Neuronal stem cell (in vitro differentiated cells): Measurements from ENCODE around the gene TERB2.
"Not testable (repeated sequence)": the region's sequence is repeated elsewhere in the genome, so short reads cannot be mapped to it uniquely, and the experiment has no call there.

Source experiments
- DNase-seq: peaks from one replicate; pipeline ENCODE4 v3.0.0-alpha.2; 2013; ENCODE audit warnings: low spot score
- H2AFZ ChIP-seq: one replicate; pipeline ENCODE4 v1.6.1; 2013; ENCODE audit warnings: mild to moderate bottlenecking, low read length, inconsistent platforms
- H2AK5ac ChIP-seq: 2 replicates; pipeline ENCODE4 v1.6.1; 2013; ENCODE audit warnings: low read depth, mild to moderate bottlenecking, inconsistent platforms, low read length, moderate library complexity, mixed read lengths
- H2BK120ac ChIP-seq: 2 replicates; pipeline ENCODE4 v1.6.1; 2013; ENCODE audit warnings: low read depth, mild to moderate bottlenecking, inconsistent platforms, low read length, moderate library complexity, mixed read lengths
- H2BK12ac ChIP-seq: one replicate; pipeline ENCODE4 v1.6.1; 2013; ENCODE audit warnings: low read length, inconsistent platforms
- H2BK15ac ChIP-seq: 2 replicates; pipeline ENCODE4 v1.6.1; 2013; ENCODE audit warnings: mild to moderate bottlenecking, low read length, inconsistent platforms, mixed read lengths
- H2BK5ac ChIP-seq: one replicate; pipeline ENCODE4 v1.6.1; 2013; ENCODE audit warnings: inconsistent platforms, mild to moderate bottlenecking, low read length, moderate library complexity
- H3K14ac ChIP-seq: one replicate; pipeline ENCODE4 v1.6.1; 2013; ENCODE audit warnings: low read length, inconsistent platforms
- H3K18ac ChIP-seq: 2 replicates; pipeline ENCODE4 v1.6.1; 2013; ENCODE audit warnings: low read length, inconsistent platforms
- H3K23ac ChIP-seq: 2 replicates; pipeline ENCODE4 v1.6.1; 2013; ENCODE audit warnings: low read depth, mild to moderate bottlenecking, mixed read lengths, low read length, inconsistent platforms; ENCODE audit not compliant: poor library complexity
- H3K27ac ChIP-seq: replicated peaks from 3 replicates; pipeline ENCODE4 v1.5.1; 2013; ENCODE audit warnings: low read length, inconsistent platforms
- H3K27me3 ChIP-seq, 3 experiments: 2 replicates each; pipeline ENCODE4 v1.6.1; 2013; ENCODE audit warnings: low read length in 3 of 3, mild to moderate bottlenecking in 2 of 3, inconsistent platforms in 1 of 3, low read depth in 1 of 3, mixed read lengths in 1 of 3, moderate library complexity in 1 of 3; ENCODE audit not compliant: control insufficient read depth in 3 of 3, insufficient read depth in 3 of 3
- H3K36me3 ChIP-seq, 2 donors: replicated peaks in 1 of 2; 2 replicates each; pipeline ENCODE4 v1.6.1; 2013; ENCODE audit warnings: low read length in 2 of 2; ENCODE audit not compliant: control insufficient read depth in 2 of 2, insufficient read depth in 2 of 2
- H3K4ac ChIP-seq: 2 replicates; pipeline ENCODE4 v1.6.1; 2013; ENCODE audit warnings: inconsistent platforms, mild to moderate bottlenecking, low read length, moderate library complexity
- H3K4me1 ChIP-seq, 2 donors: 1 replicate in 1 of 2; 2 replicates in 1 of 2; pipeline ENCODE4 v1.6.1; 2013; ENCODE audit warnings: low read length in 2 of 2, low read depth in 1 of 2; ENCODE audit not compliant: control insufficient read depth in 2 of 2, insufficient read depth in 1 of 2
- H3K4me2 ChIP-seq: one replicate; pipeline ENCODE4 v1.6.1; 2013; ENCODE audit warnings: mild to moderate bottlenecking, low read length, inconsistent platforms; ENCODE audit not compliant: insufficient read depth, poor library complexity, severe bottlenecking
- H3K4me3 ChIP-seq, 2 donors: 2 replicates each; pipeline ENCODE4 v1.5.1; 2013; ENCODE audit warnings: low read length in 2 of 2, mild to moderate bottlenecking in 2 of 2, inconsistent platforms in 1 of 2, moderate library complexity in 1 of 2
- H3K79me1 ChIP-seq: one replicate; pipeline ENCODE4 v1.6.1; 2013; ENCODE audit warnings: low read depth, mild to moderate bottlenecking, inconsistent platforms, low read length, moderate library complexity
- H3K9ac ChIP-seq: one replicate; pipeline ENCODE4 v1.6.1; 2013; ENCODE audit warnings: mild to moderate bottlenecking, low read depth, low read length, inconsistent platforms; ENCODE audit not compliant: poor library complexity
- H3K9me3 ChIP-seq, 2 donors: replicated peaks in 1 of 2; 2 replicates each; pipeline versions ENCODE3 to v1.6.1; 2013; ENCODE audit warnings: low read length in 2 of 2, mild to moderate bottlenecking in 2 of 2, inconsistent platforms in 1 of 2, low read depth in 1 of 2, mixed read lengths in 1 of 2, moderate library complexity in 1 of 2; ENCODE audit not compliant: control insufficient read depth in 2 of 2, insufficient read depth in 1 of 2
- H4K8ac ChIP-seq: one replicate; pipeline ENCODE4 v1.6.1; 2013; ENCODE audit warnings: low read depth, mild to moderate bottlenecking, inconsistent platforms, low read length, moderate library complexity
- H4K91ac ChIP-seq: one replicate; pipeline ENCODE4 v1.6.1; 2013; ENCODE audit warnings: low read length, low read depth, mild to moderate bottlenecking, inconsistent platforms; ENCODE audit not compliant: poor library complexity
- WGBS, 2 donors: extraction: QIAGEN DNeasy Blood & Tissue Kit; methylation state at CpG; one replicate each; pipeline ENCODE4 v1.1.7; 2013; ENCODE audit warnings: missing lambda C conversion rate in 2 of 2, mixed read lengths in 1 of 2; ENCODE audit not compliant: insufficient read length in 2 of 2, insufficient replicate concordance in 1 of 2; ENCODE audit errors: extremely low coverage in 2 of 2; 5-methylcytosine and 5-hydroxymethylcytosine counted together

Gene TERB2

GRCh38 chr15:44999105-44999504, 42.6 kb downstream of the TERB2 start:
- H2BK120ac ChIP-seq = no peak overlapping the region
- no peaks in the 10 kb centered on the region for H3K27me3 ChIP-seq
- H2BK15ac ChIP-seq = no peak overlapping the region
- no peaks in the 10 kb centered on the region for H3K9me3 ChIP-seq
- no peak overlapping the region for H3K4me2 ChIP-seq
- H3K36me3 ChIP-seq = no peaks in the 10 kb centered on the region
- no peak overlapping the region for H4K8ac ChIP-seq
- H3K4me1 ChIP-seq = no peaks in the 10 kb centered on the region
- H2BK12ac ChIP-seq = no peak overlapping the region
- no peak overlapping the region for H3K9ac ChIP-seq
- H2BK5ac ChIP-seq = no peak overlapping the region
- no CpG with 5 or more reads among the region's 2 CpGs for WGBS, 2 donors
- no peak overlapping the region for H3K4me3 ChIP-seq
- H3K18ac ChIP-seq = no peak overlapping the region
- H4K91ac ChIP-seq = no peak overlapping the region
- H3K23ac ChIP-seq = no peak overlapping the region
- H3K14ac ChIP-seq = no peak overlapping the region
- no peak overlapping the region for H2AK5ac ChIP-seq
- no peak overlapping the region for H3K4ac ChIP-seq
- DNase-seq = no peak
- H3K27ac ChIP-seq = no peak overlapping the region
- H2AFZ ChIP-seq = no peak overlapping the region
- H3K79me1 ChIP-seq = no peaks in the 10 kb centered on the region

- H2BK12ac ChIP-seq, H3K9ac ChIP-seq, H3K27ac ChIP-seq, H3K36me3 ChIP-seq, H3K23ac ChIP-seq, H2AK5ac ChIP-seq, DNase-seq, H2BK5ac ChIP-seq, H4K91ac ChIP-seq, H2BK15ac ChIP-seq, H3K9me3 ChIP-seq, H3K79me1 ChIP-seq, H3K27me3 ChIP-seq, H3K4me3 ChIP-seq, H2BK120ac ChIP-seq, H2AFZ ChIP-seq, H3K14ac ChIP-seq, H3K18ac ChIP-seq, H3K4ac ChIP-seq, H3K4me1 ChIP-seq, H3K4me2 ChIP-seq, H4K8ac ChIP-seq: not testable (repeated sequence)
- WGBS, 2 donors = no CpG with 5 or more reads among the region's 1 CpG
Measured at GRCh38 chr15:45001180-45001579, 44.7 kb downstream of the TERB2 start.

- not testable (repeated sequence) for H2BK120ac ChIP-seq, H2AFZ ChIP-seq
Measured at GRCh38 chr15:45003731-45004410, 47.4 kb downstream of the TERB2 start.

GRCh38 chr15:45004590-45005175, 48.2 kb downstream of the TERB2 start:
- not testable (repeated sequence) for H2BK120ac ChIP-seq, H2BK12ac ChIP-seq, H2AK5ac ChIP-seq, H2AFZ ChIP-seq, H4K91ac ChIP-seq, H3K14ac ChIP-seq, H3K9me3 ChIP-seq, DNase-seq, H3K9ac ChIP-seq, H3K27me3 ChIP-seq, H3K79me1 ChIP-seq, H3K23ac ChIP-seq, H3K4ac ChIP-seq, H3K4me1 ChIP-seq, H2BK15ac ChIP-seq, H3K27ac ChIP-seq, H3K36me3 ChIP-seq, H3K4me2 ChIP-seq, H3K4me3 ChIP-seq, H4K8ac ChIP-seq, H3K18ac ChIP-seq, H2BK5ac ChIP-seq
- WGBS, 2 donors = no CpG with 5 or more reads among the region's 5 CpGs

More at GRCh38 chr15:45003731-45004410, 47.4 kb downstream of the TERB2 start:
- H3K9me3 ChIP-seq, H3K14ac ChIP-seq, H3K9ac ChIP-seq, H3K18ac ChIP-seq, H4K91ac ChIP-seq, H3K79me1 ChIP-seq, H2AK5ac ChIP-seq, H2BK15ac ChIP-seq, H3K4ac ChIP-seq, H3K23ac ChIP-seq, H3K27me3 ChIP-seq, H4K8ac ChIP-seq, H3K4me1 ChIP-seq, H3K36me3 ChIP-seq, H3K4me2 ChIP-seq, H3K4me3 ChIP-seq, H3K27ac ChIP-seq, H2BK12ac ChIP-seq, DNase-seq, H2BK5ac ChIP-seq: not testable (repeated sequence)
- no CpG with 5 or more reads among the region's 2 CpGs for WGBS, 2 donors
